Measurements from ENCODE around the gene WBP2.
"Not testable (repeated sequence)": the region's sequence is repeated elsewhere in the genome, so short reads cannot be mapped to it uniquely, and the experiment has no call there.

The WBP2 gene

DNA sequence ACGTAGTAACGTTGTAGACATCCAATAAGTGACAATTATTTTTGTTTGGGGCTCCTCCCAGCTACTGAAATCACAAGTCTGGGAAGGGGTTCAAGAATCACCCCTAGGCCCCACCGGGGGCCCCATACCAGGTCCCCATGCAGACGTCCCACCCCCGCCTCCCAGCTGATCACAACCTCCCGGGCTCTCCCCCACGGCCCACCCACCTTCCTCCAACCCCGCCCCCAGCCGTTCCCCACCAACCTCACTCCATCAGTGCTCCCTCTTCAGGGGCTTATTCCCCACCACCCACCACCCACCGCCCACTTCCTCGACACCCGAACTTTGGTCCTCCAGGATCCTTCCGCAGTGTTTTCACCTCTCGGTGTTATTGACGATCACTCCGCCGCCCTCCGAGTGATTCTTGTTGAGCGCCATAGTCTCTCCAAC is 240 bp downstream of the WBP2 start:
- peak overlapping the region; percentile 63 for H2AFZ ChIP-seq (ENCODE audit: low read depth, low read length)
- no peaks in the 10 kb centered on the region for H3K9me3 ChIP-seq (ENCODE audit: insufficient read depth, low read length, severe bottlenecking)
- H4K20me1 ChIP-seq (ENCODE audit: insufficient read depth, low read length) = peaks cover 5% of the 10 kb centered on the region
- peaks cover 13% of the 10 kb centered on the region for H3K36me3 ChIP-seq (ENCODE audit: insufficient read depth, low read length)
- TF ChIP-seq EZH2 (IDR thresholded peaks at IDR 0.05; ENCODE audit: borderline replicate concordance, low read depth, low read length, severe bottlenecking) (no peak), CTCF (IDR thresholded peaks at IDR 0.05; ENCODE audit: borderline replicate concordance, extremely low read depth, low read length, poor library complexity, severe bottlenecking) (peak; percentile 36)
- ATAC-seq (ENCODE audit: insufficient read depth, low read depth) (peak; percentile 25), DNase-seq (no peak)
- H3K27me3 ChIP-seq (ENCODE audit: insufficient read depth, low read length, poor library complexity) = no peaks in the 10 kb centered on the region
- peak overlapping the region; percentile 58 to 64; a peak in 3 of 4 replicates for H3K4me3 ChIP-seq (ENCODE audit: low read depth in 1 of 2, low read length in 2 of 2)
- H3K79me2 ChIP-seq (ENCODE audit: insufficient read depth, low read length) = peaks cover 31% of the 10 kb centered on the region
- H3K27ac ChIP-seq (ENCODE audit: low read length) = peak overlapping the region; percentile 76
- H3K4me2 ChIP-seq (ENCODE audit: insufficient read depth, low read length) = peak overlapping the region; percentile 86
- peaks cover 17% of the 10 kb centered on the region for H3K4me1 ChIP-seq (ENCODE audit: insufficient read depth, low read length)
- peak overlapping the region; percentile 64 for H3K9ac ChIP-seq (ENCODE audit: low read depth, low read length)

DNA sequence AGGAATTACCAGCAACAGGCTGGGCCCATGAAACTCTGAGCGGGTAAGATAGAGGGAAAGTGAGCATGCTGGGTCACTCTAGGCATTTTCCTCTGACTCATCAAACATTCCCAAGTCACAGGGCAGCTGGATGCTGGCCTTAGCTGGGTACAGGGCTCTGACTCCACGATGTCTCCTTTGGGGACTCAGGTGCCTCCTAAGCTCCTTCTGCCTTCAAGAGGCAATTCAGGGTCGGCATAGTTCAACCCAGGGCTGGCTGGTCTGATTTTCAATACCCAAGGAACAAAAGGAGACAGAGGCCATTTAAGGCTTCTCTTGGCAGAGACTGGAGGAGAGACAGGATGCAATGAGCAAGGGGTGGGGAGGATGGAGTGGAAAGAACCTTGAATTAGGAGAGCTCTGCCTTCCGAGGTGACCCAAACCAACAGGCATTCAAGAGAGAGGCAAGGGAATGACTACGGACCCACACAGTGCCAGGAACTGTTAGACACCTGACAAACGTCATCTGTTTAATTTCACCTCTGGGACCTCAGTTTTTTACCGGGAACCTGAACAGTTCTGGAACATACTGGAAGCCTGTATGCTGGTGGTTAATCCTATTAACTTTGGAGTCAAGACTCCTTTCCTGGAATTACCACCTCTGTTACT is 910 bp downstream of the WBP2 start:
- no peak for TF ChIP-seq CTCF (IDR thresholded peaks at IDR 0.05; ENCODE audit: borderline replicate concordance, extremely low read depth, low read length, poor library complexity, severe bottlenecking)
- no peak for TF ChIP-seq EZH2 (IDR thresholded peaks at IDR 0.05; ENCODE audit: borderline replicate concordance, low read depth, low read length, severe bottlenecking)
- peak overlapping the region; percentile 76 for H3K27ac ChIP-seq (ENCODE audit: low read length)

DNA sequence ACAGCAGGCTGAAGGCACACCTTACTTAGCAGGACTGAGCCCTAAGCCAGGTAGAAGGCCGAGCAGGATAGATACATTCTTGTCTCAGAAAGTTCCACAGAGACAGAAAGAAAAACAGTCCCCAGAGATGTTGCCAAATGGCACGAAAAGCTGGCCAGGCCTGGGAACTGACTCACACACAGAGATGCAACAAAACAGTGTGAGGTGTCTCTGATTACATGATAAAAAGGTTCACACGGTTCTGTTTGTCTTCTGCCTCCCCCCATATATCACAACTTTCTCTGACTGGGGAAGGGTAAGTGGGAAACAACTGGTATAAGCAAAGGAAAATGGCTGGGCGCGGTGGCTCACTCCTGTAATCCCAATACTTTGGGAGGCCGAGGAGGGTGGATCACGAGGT is 1.7 kb downstream of the WBP2 start:
- H3K36me3 ChIP-seq (ENCODE audit: insufficient read depth, low read length) = peaks cover 28% of the 10 kb centered on the region
- H4K20me1 ChIP-seq (ENCODE audit: insufficient read depth, low read length) = peaks cover 5% of the 10 kb centered on the region
- peaks cover 31% of the 10 kb centered on the region for H3K79me2 ChIP-seq (ENCODE audit: insufficient read depth, low read length)
- no peaks in the 10 kb centered on the region for H3K9me3 ChIP-seq (ENCODE audit: insufficient read depth, low read length, severe bottlenecking)
- DNase-seq (no peak), ATAC-seq (ENCODE audit: insufficient read depth, low read depth) (no peak)
- H3K4me1 ChIP-seq (ENCODE audit: insufficient read depth, low read length) = peaks cover 17% of the 10 kb centered on the region
- H3K9ac ChIP-seq (ENCODE audit: low read depth, low read length) = no peak overlapping the region
- no peaks in the 10 kb centered on the region for H3K27me3 ChIP-seq (ENCODE audit: insufficient read depth, low read length, poor library complexity)
- TF ChIP-seq EZH2 (IDR thresholded peaks at IDR 0.05; ENCODE audit: borderline replicate concordance, low read depth, low read length, severe bottlenecking) (no peak), CTCF (IDR thresholded peaks at IDR 0.05; ENCODE audit: borderline replicate concordance, extremely low read depth, low read length, poor library complexity, severe bottlenecking) (no peak)
- H3K4me3 ChIP-seq (ENCODE audit: low read depth in 1 of 2, low read length in 2 of 2) = no peak overlapping the region
- H2AFZ ChIP-seq (ENCODE audit: low read depth, low read length) = no peak overlapping the region
- H3K27ac ChIP-seq (ENCODE audit: low read length) = no peak overlapping the region
- H3K4me2 ChIP-seq (ENCODE audit: insufficient read depth, low read length) = no peak overlapping the region

More for the DNA sequence above, 910 bp downstream of the WBP2 start:
- Histone ChIP-seq H3K9ac (ENCODE audit: low read depth, low read length) (peak overlapping the region; percentile 64), H3K9me3 (ENCODE audit: insufficient read depth, low read length, severe bottlenecking) (no peaks in the 10 kb centered on the region), H3K79me2 (ENCODE audit: insufficient read depth, low read length) (peaks cover 31% of the 10 kb centered on the region), H3K4me1 (ENCODE audit: insufficient read depth, low read length) (peaks cover 17% of the 10 kb centered on the region), H3K4me3 (ENCODE audit: low read depth in 1 of 2, low read length in 2 of 2) (peak overlapping the region; percentile 58 to 64; a peak in 3 of 4 replicates), H3K4me2 (ENCODE audit: insufficient read depth, low read length) (peak overlapping the region; percentile 86), H3K36me3 (ENCODE audit: insufficient read depth, low read length) (peaks cover 20% of the 10 kb centered on the region), H2AFZ (ENCODE audit: low read depth, low read length) (peak overlapping the region; percentile 25; the same call in 1 of the 2 replicates), H4K20me1 (ENCODE audit: insufficient read depth, low read length) (peaks cover 5% of the 10 kb centered on the region), H3K27me3 (ENCODE audit: insufficient read depth, low read length, poor library complexity) (no peaks in the 10 kb centered on the region)
- no peak for ATAC-seq (ENCODE audit: insufficient read depth, low read depth)
- DNase-seq = no peak

DNA sequence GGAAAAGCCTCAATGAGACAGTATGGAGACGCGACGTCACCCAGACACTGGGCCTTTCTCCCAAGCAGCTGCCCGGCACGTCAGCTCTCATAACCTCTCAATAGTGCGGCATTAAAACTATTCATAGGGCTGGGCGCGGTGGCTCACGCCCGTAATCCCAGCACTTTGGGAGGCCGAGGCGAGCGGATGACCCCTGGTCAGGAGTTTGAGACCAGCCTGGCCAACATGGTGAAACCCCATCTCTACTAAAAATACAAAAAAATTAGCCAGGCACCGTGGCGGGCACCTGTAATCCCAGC is 3.5 kb downstream of the WBP2 start:
- not testable (repeated sequence) for H3K4me3 ChIP-seq (ENCODE audit: low read depth in 1 of 2, low read length in 2 of 2); DNase-seq; H3K27me3 ChIP-seq (ENCODE audit: insufficient read depth, low read length, poor library complexity); H2AFZ ChIP-seq (ENCODE audit: low read depth, low read length); ATAC-seq (ENCODE audit: insufficient read depth, low read depth); H3K27ac ChIP-seq (ENCODE audit: low read length); H3K9ac ChIP-seq (ENCODE audit: low read depth, low read length); H3K9me3 ChIP-seq (ENCODE audit: insufficient read depth, low read length, severe bottlenecking); H4K20me1 ChIP-seq (ENCODE audit: insufficient read depth, low read length); H3K4me2 ChIP-seq (ENCODE audit: insufficient read depth, low read length)
- peaks cover 46% of the 10 kb centered on the region for H3K36me3 ChIP-seq (ENCODE audit: insufficient read depth, low read length)
- peaks cover 31% of the 10 kb centered on the region for H3K79me2 ChIP-seq (ENCODE audit: insufficient read depth, low read length)
- H3K4me1 ChIP-seq (ENCODE audit: insufficient read depth, low read length) = peaks cover 16% of the 10 kb centered on the region
